ENCODE results near the gene SHISA5.

The SHISA5 gene

DNA sequence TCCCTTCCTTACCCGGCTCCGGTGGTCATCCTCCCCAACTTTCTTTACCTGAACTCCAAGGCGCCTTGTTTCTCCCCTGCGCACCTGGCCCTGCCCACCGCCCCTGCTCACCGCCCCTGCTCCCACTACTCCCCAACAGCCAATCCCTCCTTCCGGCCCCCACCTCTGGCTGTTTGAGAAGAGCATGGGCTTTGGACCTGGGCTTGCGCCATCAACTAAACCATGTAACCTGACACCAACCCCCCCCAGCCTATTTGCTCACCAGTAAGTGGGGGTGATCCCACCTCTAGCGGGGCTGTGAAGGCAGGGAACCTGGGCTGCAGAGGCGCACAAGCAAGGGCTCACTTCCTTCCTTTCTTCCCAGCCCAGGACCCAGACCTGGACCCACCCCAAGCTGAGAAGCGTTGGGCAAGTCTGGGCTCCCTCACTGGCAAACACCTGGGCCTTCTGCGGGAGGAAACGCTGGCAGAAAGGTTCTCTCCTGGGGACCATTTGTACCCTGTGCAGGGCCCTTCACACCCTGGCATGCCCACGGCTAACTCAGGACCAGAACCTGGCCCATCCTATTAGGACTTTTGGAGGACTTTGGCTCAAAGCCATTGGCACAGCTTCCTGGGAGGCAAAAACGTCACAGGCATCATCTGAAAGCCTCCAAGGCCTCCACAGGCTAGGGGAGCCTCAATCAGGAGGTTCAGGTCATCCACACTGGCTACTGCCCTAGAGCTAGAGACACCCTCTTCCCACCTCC is 73.8 kb downstream of the SHISA5 start, which contains the start of gene PLXNB1:
Gene PLXNB1, minus strand, starts transcription at position 127 of the 748 bp plus-strand sequence. CDS start 5,475 bp downstream, outside the sequence.
- H3K9me3 Mint-ChIP-seq = no peaks in the 10 kb centered on the region
- peak within 1 kb of the TSS; percentile 67 for H3K27ac Mint-ChIP-seq
- ATAC-seq (no peak), DNase-seq (no peak)
- peak within 1 kb of the TSS; percentile 73 for H3K4me3 Mint-ChIP-seq
- peaks cover 10% of the 10 kb centered on the region for H3K4me1 Mint-ChIP-seq
- no peaks in the 10 kb centered on the region for H3K27me3 Mint-ChIP-seq
- H3K36me3 Mint-ChIP-seq (ENCODE audit: low read depth) = peaks cover 4% of the 10 kb centered on the region

DNA sequence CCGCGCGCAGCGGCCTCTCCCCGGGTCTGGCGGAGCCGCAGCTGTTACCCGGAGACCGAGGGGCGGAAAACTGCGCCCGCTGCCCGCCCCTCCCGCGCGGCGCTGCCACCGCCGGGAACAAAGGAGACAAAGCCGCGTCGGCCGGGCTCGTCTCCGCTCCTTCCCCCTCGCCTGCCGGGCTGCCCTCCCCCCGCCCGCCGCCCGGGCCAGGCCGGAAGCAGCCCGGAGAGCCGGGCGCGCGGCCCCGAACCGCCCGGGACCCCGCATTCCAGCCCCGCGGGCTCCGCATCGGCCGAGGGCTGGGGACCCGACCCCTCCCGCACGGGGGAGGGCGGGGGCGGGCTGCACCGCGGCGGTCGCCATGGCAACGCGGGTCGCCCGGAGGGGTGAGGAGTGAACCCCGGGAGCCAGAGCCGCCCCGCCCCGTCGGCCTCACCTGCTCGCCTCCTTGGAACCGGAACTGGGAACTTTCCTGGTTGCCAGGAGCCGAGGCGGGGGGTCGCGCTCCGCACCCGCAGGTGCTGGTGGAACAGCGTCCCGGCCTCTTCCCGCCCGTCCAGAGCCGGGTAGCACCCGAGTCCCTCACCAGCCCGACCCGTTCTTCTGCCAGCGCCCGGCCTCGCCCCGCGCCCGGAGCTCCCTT is 74.5 kb downstream of the SHISA5 start:
- Mint-ChIP-seq H3K27me3 (no peaks in the 10 kb centered on the region), H3K27ac (no peak overlapping the region), H3K4me1 (peaks cover 7% of the 10 kb centered on the region), H3K4me3 (peak overlapping the region; percentile 73), H3K36me3 (ENCODE audit: low read depth) (peaks cover 4% of the 10 kb centered on the region), H3K9me3 (no peaks in the 10 kb centered on the region)
- ATAC-seq (peak; percentile 25), DNase-seq (peak; percentile 63)

DNA sequence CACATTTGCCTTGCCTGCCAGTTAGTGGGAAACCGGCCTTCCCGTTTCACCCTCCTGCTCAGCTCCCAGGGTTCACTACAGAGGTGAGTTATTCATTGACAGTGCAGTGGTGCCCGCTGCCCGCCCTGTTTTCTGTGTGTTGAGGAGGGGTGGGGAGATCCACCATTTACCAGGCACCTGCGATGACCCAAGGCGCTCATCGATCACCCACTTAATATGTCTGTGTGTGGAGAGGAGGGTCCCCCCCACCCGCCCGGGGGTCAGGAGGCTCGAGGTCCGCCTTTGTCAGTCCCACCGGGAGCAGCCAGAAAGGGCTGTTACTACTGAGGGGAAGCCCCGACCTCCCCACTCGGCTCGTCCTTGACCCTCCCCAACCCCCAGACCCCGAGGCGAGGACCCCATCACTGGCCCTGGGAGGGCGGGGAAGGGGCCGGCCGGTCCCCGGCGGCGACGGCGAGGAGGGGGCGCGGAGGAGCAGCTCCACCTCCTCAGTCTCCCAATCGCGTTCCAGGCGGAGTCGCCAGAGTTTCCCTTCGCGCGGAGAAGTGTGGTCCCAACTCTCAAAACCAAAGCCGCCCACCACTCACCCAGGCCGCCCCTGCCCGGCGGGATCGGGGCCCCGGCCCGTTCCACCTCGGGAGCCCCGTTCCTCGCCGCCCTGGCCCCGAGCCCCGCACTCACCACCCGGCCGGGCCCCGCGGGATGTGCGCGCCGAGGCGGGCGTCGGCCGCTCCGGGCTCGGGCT is 75.2 kb downstream of the SHISA5 start:
- Mint-ChIP-seq H3K4me1 (peaks cover 5% of the 10 kb centered on the region), H3K27ac (no peak overlapping the region), H3K4me3 (peak overlapping the region; percentile 43), H3K27me3 (no peaks in the 10 kb centered on the region), H3K9me3 (no peaks in the 10 kb centered on the region), H3K36me3 (ENCODE audit: low read depth) (no peaks in the 10 kb centered on the region)
- DNase-seq (no peak), ATAC-seq (peak; percentile 29)

DNA sequence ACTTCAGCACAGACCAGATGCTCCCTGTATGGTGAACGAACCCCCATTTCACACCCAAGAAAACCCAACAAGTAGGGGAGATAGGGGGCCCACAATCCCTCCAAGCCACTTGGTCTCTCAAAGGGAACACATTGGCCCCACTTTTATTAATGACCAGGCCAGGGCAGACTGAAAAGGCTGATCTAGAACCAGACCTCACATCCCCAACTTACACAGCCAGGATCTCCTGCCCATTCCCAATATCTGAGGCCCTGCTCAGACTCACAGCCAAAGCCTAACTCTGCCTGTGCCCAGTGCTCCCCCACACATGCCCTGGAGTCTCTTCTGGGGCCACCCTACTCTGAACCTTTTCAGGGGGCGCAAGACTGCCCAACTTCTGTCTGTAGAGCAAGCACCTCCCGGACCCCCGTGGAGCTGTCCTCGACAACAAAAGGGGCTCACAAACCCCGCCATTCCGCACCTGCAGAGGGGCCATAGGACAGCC is 75.8 kb downstream of the SHISA5 start:
- H3K4me3 Mint-ChIP-seq = peak overlapping the region; percentile 43
- no peaks in the 10 kb centered on the region for H3K9me3 Mint-ChIP-seq
- H3K27ac Mint-ChIP-seq = no peak overlapping the region
- H3K27me3 Mint-ChIP-seq = no peaks in the 10 kb centered on the region
- no peaks in the 10 kb centered on the region for H3K36me3 Mint-ChIP-seq (ENCODE audit: low read depth)
- H3K4me1 Mint-ChIP-seq = peaks cover 5% of the 10 kb centered on the region
- no peak for ATAC-seq
- DNase-seq = no peak

DNA sequence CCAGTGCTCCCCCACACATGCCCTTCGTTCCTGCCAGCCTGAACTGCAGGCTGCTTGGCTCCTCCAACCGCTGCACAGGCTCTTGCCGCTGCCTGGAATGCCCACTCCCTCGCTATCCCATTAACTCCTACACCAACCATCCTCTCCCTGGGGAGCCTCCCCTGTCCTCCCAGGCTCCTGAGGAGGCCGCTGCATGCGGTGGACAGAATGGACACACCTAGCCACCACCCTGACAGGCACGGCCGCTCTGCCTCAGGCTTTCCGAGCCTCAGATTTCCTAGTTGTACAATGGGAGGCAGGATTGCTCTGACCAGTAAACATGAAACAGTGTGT is 76.4 kb downstream of the SHISA5 start:
- ATAC-seq = no peak
- H3K27me3 Mint-ChIP-seq = no peaks in the 10 kb centered on the region
- peak overlapping the region; percentile 43 for H3K4me3 Mint-ChIP-seq
- peaks cover 5% of the 10 kb centered on the region for H3K4me1 Mint-ChIP-seq
- no peaks in the 10 kb centered on the region for H3K36me3 Mint-ChIP-seq (ENCODE audit: low read depth)
- no peak overlapping the region for H3K27ac Mint-ChIP-seq
- DNase-seq = no peak
- no peaks in the 10 kb centered on the region for H3K9me3 Mint-ChIP-seq

DNA sequence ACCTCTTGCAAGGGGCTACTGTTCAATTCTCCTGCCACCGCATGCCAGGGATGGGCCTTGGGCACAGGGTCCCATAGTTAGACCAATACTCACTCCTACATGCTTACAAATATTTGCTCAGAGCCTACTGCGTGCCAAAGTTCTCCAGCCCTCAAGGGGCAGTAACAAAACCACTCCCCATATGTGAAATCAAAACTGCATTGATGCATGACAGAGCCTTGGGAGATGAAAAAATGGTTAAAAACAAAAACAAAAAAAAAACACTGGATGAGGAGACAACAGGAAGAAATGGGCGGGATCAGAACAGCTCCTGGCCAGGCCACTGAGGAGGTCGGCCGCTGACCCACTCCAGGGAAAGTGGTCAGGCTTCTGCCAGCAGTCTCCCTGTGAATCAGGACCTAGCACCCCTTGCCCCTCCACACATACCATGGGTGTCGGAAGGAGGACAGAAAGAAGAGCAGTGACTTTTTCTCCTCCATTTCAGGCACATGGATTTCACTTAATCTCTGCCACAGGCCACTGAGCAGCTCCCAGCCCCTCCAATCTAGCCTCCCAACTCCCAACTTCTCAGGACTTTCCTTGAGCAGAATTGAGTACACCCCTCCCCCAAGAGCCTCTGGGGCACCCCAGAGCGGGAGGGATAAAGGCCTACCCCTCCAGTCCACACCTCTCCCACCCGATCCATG is 76.9 kb downstream of the SHISA5 start:
- DNase-seq (no peak), ATAC-seq (no peak)
- H3K4me3 Mint-ChIP-seq = no peak overlapping the region
- H3K27me3 Mint-ChIP-seq = no peaks in the 10 kb centered on the region
- no peak overlapping the region for H3K27ac Mint-ChIP-seq
- no peaks in the 10 kb centered on the region for H3K36me3 Mint-ChIP-seq (ENCODE audit: low read depth)
- peaks cover 5% of the 10 kb centered on the region for H3K4me1 Mint-ChIP-seq
- H3K9me3 Mint-ChIP-seq = no peaks in the 10 kb centered on the region

DNA sequence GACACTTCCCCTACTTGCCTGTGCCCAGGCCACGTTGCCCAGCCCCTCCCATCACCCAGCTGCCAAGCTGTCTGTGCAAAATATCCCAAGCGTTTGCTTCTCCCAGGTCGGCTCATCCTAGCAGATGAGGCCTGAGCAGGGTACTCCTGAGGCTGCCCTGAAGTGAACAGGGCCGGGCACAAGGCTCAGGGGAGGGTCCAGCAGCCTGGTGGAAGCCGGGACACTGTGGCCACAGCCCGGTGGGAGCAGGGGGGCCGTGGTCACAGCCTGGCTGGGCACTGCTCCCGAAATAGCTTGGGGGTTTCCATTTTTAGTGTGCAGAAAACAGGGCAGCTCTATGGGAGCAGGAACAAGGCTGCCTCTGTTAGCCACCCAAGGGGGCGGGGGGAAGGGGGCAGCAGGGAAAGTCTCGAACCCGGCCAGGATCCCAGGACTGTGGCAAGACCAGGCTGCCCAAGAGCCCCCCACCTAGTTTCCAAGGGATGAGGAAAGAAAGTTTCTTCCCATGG is 77.5 kb downstream of the SHISA5 start:
- Mint-ChIP-seq H3K27me3 (no peaks in the 10 kb centered on the region), H3K27ac (no peak overlapping the region), H3K4me1 (peaks cover 5% of the 10 kb centered on the region), H3K4me3 (no peak overlapping the region), H3K9me3 (no peaks in the 10 kb centered on the region), H3K36me3 (ENCODE audit: low read depth) (no peaks in the 10 kb centered on the region)
- ATAC-seq = no peak
- no peak for DNase-seq

DNA sequence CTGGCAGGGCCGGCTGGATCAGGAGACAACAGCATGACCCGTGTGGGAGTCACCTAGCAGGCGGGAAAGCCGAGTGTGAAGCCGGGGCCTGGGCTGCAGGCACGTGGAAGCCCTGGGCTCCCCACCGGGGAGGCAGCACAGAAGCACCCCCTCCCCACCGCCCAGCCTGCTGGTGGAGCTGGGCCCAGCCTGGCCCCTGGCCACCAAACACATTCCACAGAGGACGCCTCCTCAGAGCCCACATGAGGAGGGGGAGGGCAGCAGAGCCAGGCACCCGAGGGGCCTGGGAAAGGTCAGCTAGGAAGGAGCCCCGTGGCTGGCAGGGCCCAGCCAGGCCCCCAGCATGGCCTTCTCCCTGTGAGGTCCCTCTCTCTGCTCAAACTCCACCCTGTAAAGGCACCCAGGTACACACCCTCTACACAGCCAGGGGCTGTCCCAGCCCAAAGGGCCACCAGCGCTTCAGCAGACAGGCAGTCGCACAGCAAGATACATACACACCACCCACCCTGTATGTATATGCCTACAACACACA is 78.6 kb downstream of the SHISA5 start:
- no peak for DNase-seq
- H3K36me3 Mint-ChIP-seq (ENCODE audit: low read depth) = no peaks in the 10 kb centered on the region
- no peak for ATAC-seq
- no peaks in the 10 kb centered on the region for H3K9me3 Mint-ChIP-seq
- no peaks in the 10 kb centered on the region for H3K27me3 Mint-ChIP-seq
- no peak overlapping the region for H3K4me3 Mint-ChIP-seq
- H3K4me1 Mint-ChIP-seq = peaks cover 2% of the 10 kb centered on the region
- H3K27ac Mint-ChIP-seq = no peak overlapping the region

DNA sequence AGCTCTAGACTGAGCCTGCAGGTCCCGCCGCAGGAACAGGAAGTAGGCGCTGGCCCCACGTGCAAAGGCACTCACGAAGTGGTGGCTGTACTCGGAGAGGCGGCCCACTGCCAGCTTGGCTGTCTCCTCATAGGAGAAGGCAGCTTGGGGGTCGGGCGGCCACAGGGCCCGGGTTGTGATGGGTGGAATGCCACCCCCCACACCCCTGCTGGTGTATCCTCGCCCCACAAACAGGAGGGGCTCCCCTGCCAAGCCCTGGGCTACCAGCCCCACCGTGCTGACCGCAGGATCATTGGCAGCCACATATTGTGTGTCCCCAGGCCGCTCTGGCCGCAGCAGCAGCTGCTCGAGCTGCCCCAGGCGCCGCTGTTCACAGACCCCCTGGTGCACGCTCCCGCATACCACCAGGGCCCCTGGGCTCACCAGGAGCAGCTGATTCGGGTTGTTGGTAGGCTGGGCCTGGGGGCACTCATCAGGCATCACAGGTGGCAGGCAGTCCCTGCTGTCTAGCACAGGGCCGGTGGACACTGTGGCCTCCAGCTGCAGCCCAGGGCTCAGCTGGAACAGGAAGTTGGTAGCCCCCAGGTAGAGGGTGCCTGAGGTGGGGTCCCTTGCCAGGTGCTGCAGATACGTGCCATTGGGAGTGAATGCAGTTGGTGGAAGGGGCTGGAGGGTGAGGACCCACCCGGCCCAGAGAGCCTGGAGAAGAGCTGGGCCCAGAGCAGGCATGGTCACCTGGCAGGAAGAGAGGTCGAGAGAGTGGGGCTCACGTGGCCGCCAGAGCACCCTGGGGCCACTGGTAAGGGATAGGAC is 79.9 kb downstream of the SHISA5 start:
- no peaks in the 10 kb centered on the region for H3K4me1 Mint-ChIP-seq
- H3K9me3 Mint-ChIP-seq = no peaks in the 10 kb centered on the region

DNA sequence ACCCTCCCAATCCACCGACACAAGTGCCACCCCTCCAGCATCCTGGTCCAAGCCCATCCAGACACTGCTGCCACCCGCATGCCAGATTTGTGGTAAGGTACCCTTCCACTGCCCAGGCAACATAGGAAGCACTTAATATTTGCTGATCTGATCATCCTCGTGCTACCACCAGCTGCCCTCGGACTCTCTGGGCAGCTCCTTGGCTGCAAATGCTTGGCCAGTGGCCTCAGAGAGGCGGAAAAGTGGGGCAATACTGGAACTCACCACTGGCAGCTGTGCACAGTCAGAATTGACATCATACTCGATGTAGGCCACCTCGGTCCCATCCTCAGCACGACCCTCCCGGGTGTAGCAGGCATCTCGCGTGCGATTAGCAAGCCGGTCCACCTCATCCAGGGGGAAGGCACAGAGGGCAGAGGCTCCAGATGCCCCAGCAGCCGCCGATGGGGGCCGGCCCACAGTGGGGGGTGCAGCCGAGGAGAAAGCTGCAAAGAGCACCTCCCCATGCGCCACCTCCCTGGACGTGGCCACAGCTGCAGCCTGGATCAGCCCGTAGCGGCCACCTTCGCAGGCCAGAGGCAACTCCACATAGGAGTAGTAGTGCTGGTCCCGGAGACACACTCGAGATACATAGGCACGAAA is 80.6 kb downstream of the SHISA5 start:
- H3K9me3 Mint-ChIP-seq = no peaks in the 10 kb centered on the region
- peak overlapping the region; percentile 36 for H3K27ac Mint-ChIP-seq
- ATAC-seq = no peak
- no peak overlapping the region for H3K4me3 Mint-ChIP-seq
- H3K27me3 Mint-ChIP-seq = no peaks in the 10 kb centered on the region
- DNase-seq = no peak
- no peaks in the 10 kb centered on the region for H3K36me3 Mint-ChIP-seq (ENCODE audit: low read depth)
- H3K4me1 Mint-ChIP-seq = no peaks in the 10 kb centered on the region

More for the DNA sequence above, 79.9 kb downstream of the SHISA5 start:
- H3K27ac Mint-ChIP-seq = no peak overlapping the region
- no peaks in the 10 kb centered on the region for H3K27me3 Mint-ChIP-seq
- no peaks in the 10 kb centered on the region for H3K36me3 Mint-ChIP-seq (ENCODE audit: low read depth)
- ATAC-seq (no peak), DNase-seq (no peak)
- no peak overlapping the region for H3K4me3 Mint-ChIP-seq

DNA sequence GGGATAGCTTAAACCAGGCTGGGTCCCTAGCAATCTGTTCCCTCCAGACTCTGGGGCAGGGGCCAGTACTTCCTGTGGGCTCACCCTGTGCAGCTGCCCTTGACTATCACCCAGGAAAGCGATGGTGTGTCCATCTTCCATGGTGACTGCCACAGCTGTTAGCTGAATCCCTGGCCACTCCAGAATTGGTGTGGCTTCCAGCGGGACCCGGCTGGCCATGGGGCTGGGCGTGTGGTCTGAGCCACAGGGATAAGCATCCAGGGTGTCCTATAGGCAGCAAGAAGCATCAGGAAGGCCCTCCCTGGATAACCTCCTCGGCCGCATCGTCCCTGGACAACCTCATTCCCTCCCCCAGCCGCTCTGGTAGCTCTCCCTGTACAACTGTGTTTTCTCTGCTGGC is 81.3 kb downstream of the SHISA5 start:
- peak overlapping the region; percentile 36 for H3K27ac Mint-ChIP-seq
- no peak for ATAC-seq
- H3K27me3 Mint-ChIP-seq = no peaks in the 10 kb centered on the region
- no peaks in the 10 kb centered on the region for H3K36me3 Mint-ChIP-seq (ENCODE audit: low read depth)
- H3K4me1 Mint-ChIP-seq = no peaks in the 10 kb centered on the region
- no peak for DNase-seq
- no peak overlapping the region for H3K4me3 Mint-ChIP-seq
- H3K9me3 Mint-ChIP-seq = no peaks in the 10 kb centered on the region

DNA sequence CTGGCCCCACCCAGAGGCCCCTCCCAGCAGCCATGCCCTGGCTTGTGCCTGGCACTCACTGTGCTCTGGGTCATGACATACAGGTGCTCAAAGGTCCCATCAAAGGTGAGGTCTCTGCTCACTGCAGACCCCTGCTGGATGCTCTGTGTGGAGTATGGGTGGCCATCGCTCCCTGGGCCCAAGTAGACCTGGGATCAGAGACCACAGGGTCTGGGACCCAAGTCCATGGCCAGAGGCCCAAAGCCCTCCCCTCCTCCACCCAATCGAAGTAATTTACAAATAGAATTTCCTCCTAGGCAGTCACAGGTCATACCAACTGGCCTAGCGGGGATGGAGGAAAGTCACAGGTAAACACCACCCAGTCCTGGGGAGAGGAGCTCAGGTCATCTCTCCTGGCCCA is 81.7 kb downstream of the SHISA5 start:
- no peaks in the 10 kb centered on the region for H3K4me1 Mint-ChIP-seq
- no peaks in the 10 kb centered on the region for H3K9me3 Mint-ChIP-seq
- no peak overlapping the region for H3K4me3 Mint-ChIP-seq
- DNase-seq (no peak), ATAC-seq (no peak)
- H3K36me3 Mint-ChIP-seq (ENCODE audit: low read depth) = no peaks in the 10 kb centered on the region
- no peak overlapping the region for H3K27ac Mint-ChIP-seq
- no peaks in the 10 kb centered on the region for H3K27me3 Mint-ChIP-seq

DNA sequence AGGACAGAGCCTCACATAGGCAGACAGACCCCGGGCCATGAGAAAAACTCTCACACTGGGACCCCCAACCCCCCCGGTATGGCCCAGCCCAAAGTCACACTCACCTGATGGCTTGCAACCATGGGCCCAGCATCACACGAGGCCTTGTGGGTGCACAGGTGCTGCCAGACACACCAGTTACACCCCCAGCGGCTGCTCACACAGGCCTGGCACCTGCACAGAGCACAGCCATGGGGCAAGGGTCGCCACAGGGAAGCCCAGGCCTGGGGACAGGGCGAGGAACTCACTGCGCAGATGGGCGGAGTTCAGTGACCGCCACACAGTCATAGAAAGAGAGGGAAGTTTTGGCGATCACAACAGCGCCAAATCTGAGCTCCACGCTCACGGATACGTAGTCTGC is 83.4 kb downstream of the SHISA5 start:
- H3K4me1 Mint-ChIP-seq = no peaks in the 10 kb centered on the region
- no peaks in the 10 kb centered on the region for H3K36me3 Mint-ChIP-seq (ENCODE audit: low read depth)
- H3K4me3 Mint-ChIP-seq = no peak overlapping the region
- no peak for ATAC-seq
- H3K27me3 Mint-ChIP-seq = no peaks in the 10 kb centered on the region
- H3K27ac Mint-ChIP-seq = no peak overlapping the region
- no peak for DNase-seq
- no peaks in the 10 kb centered on the region for H3K9me3 Mint-ChIP-seq
